Sciatic nerve (tissue), 2 donors: Measurements from ENCODE around the gene TUBA3D. TPM values are rescaled to one million over a fixed set of nuclear protein-coding genes. Genes with fewer than 3 reads are reported as not detected.
"Not testable (repeated sequence)": the region's sequence is repeated elsewhere in the genome, so short reads cannot be mapped to it uniquely, and the experiment has no call there.

ENCODE experiments used
- ATAC-seq: fragments of 200-7000 bp; cut with Tn5 transposase; one replicate; pipeline ENCODE4 v1.9.1; 2020; ENCODE audit warnings: mild to moderate bottlenecking, moderate library complexity
- DNase-seq: peaks from one replicate; pipeline ENCODE4 v3.0.0-alpha.2; 2020; ENCODE audit warnings: low spot score
- intact Hi-C: fragments of 100-400 bp; cut with DNase I; formaldehyde crosslinking; loops from one replicate; pipeline ENCODE4 v1.14.2; 2022
- total RNA-seq: library from RNA; stranded (reverse); fragmentation: NEBNext Ultra II Directional; extraction: Animal tissue kit (Norgen Biotek cat#: 25700); gene quantifications from one replicate; pipeline ENCODE4 v1.2.1, GENCODE V29; 2021
- donor health status: DM: no; HTN: no; CAD: no.
- donor health status: DM: no; HTN: no; CAD: no.

The TUBA3D gene
- total RNA-seq, 1 donor from 2014 or later = not detected

GRCh38 chr2:131504082-131504750, 28.3 kb downstream of the TUBA3D start:
- intact Hi-C loops, DNase-seq, ATAC-seq: not testable (repeated sequence)

GRCh38 chr2:131509615-131510014, 33.7 kb downstream of the TUBA3D start:
- intact Hi-C loops = no loop called here
- no peak for DNase-seq

GRCh38 chr2:131511291-131511968, 35.5 kb downstream of the TUBA3D start:
- intact Hi-C loops, ATAC-seq, DNase-seq: not testable (repeated sequence)

More at GRCh38 chr2:131509615-131510014, 33.7 kb downstream of the TUBA3D start:
- no peak for ATAC-seq

- intact Hi-C loops = not testable (repeated sequence)
Observed at GRCh38 chr2:131511969-131512870, 36.3 kb downstream of the TUBA3D start.

GRCh38 chr2:131514408-131515166, 38.7 kb downstream of the TUBA3D start:
- intact Hi-C loops, DNase-seq, ATAC-seq: not testable (repeated sequence)

More at GRCh38 chr2:131511969-131512870, 36.3 kb downstream of the TUBA3D start:
- DNase-seq, ATAC-seq: not testable (repeated sequence)

GRCh38 chr2:131515235-131515634, 39.3 kb downstream of the TUBA3D start:
- DNase-seq, ATAC-seq, intact Hi-C loops: not testable (repeated sequence)

- DNase-seq = no peak
- intact Hi-C loops = no loop called here
- ATAC-seq = no peak
Observed at GRCh38 chr2:131516011-131516410, 40.1 kb downstream of the TUBA3D start.

- ATAC-seq, DNase-seq, intact Hi-C loops: not testable (repeated sequence)
Observed at GRCh38 chr2:131516621-131517020, 40.7 kb downstream of the TUBA3D start.

- DNase-seq (no peak), ATAC-seq (no peak)
- intact Hi-C loops = no loop called here
Observed at GRCh38 chr2:131517106-131517831, 41.4 kb downstream of the TUBA3D start.

GRCh38 chr2:131517856-131518255, 41.9 kb downstream of the TUBA3D start:
- intact Hi-C loops, DNase-seq, ATAC-seq: not testable (repeated sequence)

GRCh38 chr2:131518531-131518930, 42.6 kb downstream of the TUBA3D start:
- intact Hi-C loops, DNase-seq, ATAC-seq: not testable (repeated sequence)

- ATAC-seq = no peak
- intact Hi-C loops = no loop called here
- DNase-seq = no peak
Observed at GRCh38 chr2:131519466-131519865, 43.5 kb downstream of the TUBA3D start.

GRCh38 chr2:131519871-131520470, 44.1 kb downstream of the TUBA3D start:
- DNase-seq, ATAC-seq, intact Hi-C loops: not testable (repeated sequence)

GRCh38 chr2:131520526-131520925, 44.6 kb downstream of the TUBA3D start:
- DNase-seq = no peak
- ATAC-seq = no peak
- intact Hi-C loops = no loop called here

- not testable (repeated sequence) for DNase-seq
Observed at GRCh38 chr2:131521524-131521923, 45.6 kb downstream of the TUBA3D start.

GRCh38 chr2:131521961-131522781, 46.3 kb downstream of the TUBA3D start:
- intact Hi-C loops = no loop called here

More at GRCh38 chr2:131521524-131521923, 45.6 kb downstream of the TUBA3D start:
- intact Hi-C loops, ATAC-seq: not testable (repeated sequence)

More at GRCh38 chr2:131521961-131522781, 46.3 kb downstream of the TUBA3D start:
- DNase-seq = no peak
- ATAC-seq = peak; percentile 26
